Small intestine (tissue), 7 donors: ENCODE results near the gene INTS1. TPM values are rescaled to one million over a fixed set of nuclear protein-coding genes. Genes with fewer than 3 reads are reported as not detected.
A peak's percentile ranks its signal among the peaks of the same experiment; 100 is the strongest.

ENCODE experiments used
- DNase-seq, 2 donors: peaks; one replicate each; pipeline versions ENCODE4 v3.0.0 to v3.0.0-alpha.2; 2013
- FAIRE-seq: peaks from 2 replicates; lab custom pipeline; 2012; peaks lifted over from hg19 to GRCh38; lab: Jason Lieb, UNC
- H3K27ac ChIP-seq, 3 donors: one replicate each; pipeline ENCODE4 v1.5.1; 2013; ENCODE audit warnings: low read length in 2 of 3, mild to moderate bottlenecking in 2 of 3, control low read depth in 1 of 3, inconsistent platforms in 1 of 3, low read depth in 1 of 3, moderate library complexity in 1 of 3
- H3K27me3 ChIP-seq, 3 donors: one replicate each; pipeline ENCODE4 v1.6.1; 2013; ENCODE audit warnings: low read length in 3 of 3, inconsistent platforms in 1 of 3; ENCODE audit not compliant: control insufficient read depth in 3 of 3, insufficient read depth in 3 of 3
- H3K36me3 ChIP-seq, 3 donors: one replicate each; pipeline ENCODE4 v1.6.1; 2013; ENCODE audit warnings: low read length in 3 of 3, inconsistent platforms in 1 of 3, low read depth in 1 of 3, mild to moderate bottlenecking in 1 of 3, moderate library complexity in 1 of 3; ENCODE audit not compliant: control insufficient read depth in 3 of 3, insufficient read depth in 2 of 3
- H3K4me1 ChIP-seq, 3 donors: one replicate each; pipeline ENCODE4 v1.6.1; 2013; ENCODE audit warnings: low read length in 2 of 3, inconsistent platforms in 1 of 3, low read depth in 1 of 3, mild to moderate bottlenecking in 1 of 3, moderate library complexity in 1 of 3; ENCODE audit not compliant: control insufficient read depth in 3 of 3, insufficient read depth in 2 of 3
- H3K4me3 ChIP-seq, 3 donors: one replicate each; pipeline ENCODE4 v1.5.1; 2013; ENCODE audit warnings: low read length in 3 of 3, control low read depth in 1 of 3, inconsistent platforms in 1 of 3, low read depth in 1 of 3, mild to moderate bottlenecking in 1 of 3, moderate library complexity in 1 of 3
- H3K9me3 ChIP-seq, 2 donors: one replicate each; pipeline ENCODE4 v1.6.1; 2013; ENCODE audit warnings: low read depth in 1 of 2, low read length in 1 of 2; ENCODE audit not compliant: control insufficient read depth in 2 of 2, insufficient read depth in 1 of 2
- WGBS, 3 donors: extraction: QIAGEN DNeasy Blood & Tissue Kit; methylation state at CpG; one replicate each; pipeline ENCODE4 v1.1.7; 2013; 5-methylcytosine and 5-hydroxymethylcytosine counted together
- polyA plus RNA-seq, 4 donors: library from polyadenylated mRNA; stranded (reverse) in 3 of 4; unstranded in 1 of 4; fragments of 200-250 nt in 3 of 4; fragments of 120-200 nt in 1 of 4; gene quantifications; one replicate each; pipeline versions ENCODE4 v1.2.1 to v1.2.3, GENCODE V29; 2013
- donor health status: healthy with polysubstance abuse.
- donor health status: control.
- donor health status: control.
- donor health status: Bipolar disorder and iron deficiency.
- donor health status: healthy.

The INTS1 gene
- polyA plus RNA-seq, 4 donors: 48.9 to 83.2 (median 68.9) TPM

GRCh38 chr7:1544178-1544895, 40.1 kb upstream of the INTS1 start:
- Histone ChIP-seq H3K27me3 (no peaks in the 10 kb centered on the region), H3K4me1 (peaks cover 0 to 9% (median 0%) of the 10 kb centered on the region in 3 donors), H3K27ac (no peak overlapping the region), H3K36me3 (peaks cover 15 to 100% (median 17%) of the 10 kb centered on the region in 3 donors), H3K9me3 (no peaks in the 10 kb centered on the region), H3K4me3 (no peak overlapping the region)
- WGBS, 3 donors: 73 to 76% (median 75%) methylated on average over 35 to 41 of the region's 41 CpGs
- DNase-seq (no peak), FAIRE-seq (no peak)

GRCh38 chr7:1543826-1544177, 39.6 kb upstream of the INTS1 start:
- peaks cover 0 to 12% (median 0%) of the 10 kb centered on the region in 3 donors for H3K4me1 ChIP-seq
- H3K4me3 ChIP-seq: no peak overlapping the region
- FAIRE-seq: no peak
- no peaks in the 10 kb centered on the region for H3K27me3 ChIP-seq
- 58 to 76% (median 66%) methylated on average over 6 of the region's 6 CpGs for WGBS, 3 donors
- H3K36me3 ChIP-seq: peaks cover 14 to 100% (median 17%) of the 10 kb centered on the region in 3 donors
- H3K27ac ChIP-seq: no peak overlapping the region
- no peaks in the 10 kb centered on the region for H3K9me3 ChIP-seq
- DNase-seq: peak in 1 of 2 donors; percentile 39

- peaks cover 14 to 100% (median 17%) of the 10 kb centered on the region in 3 donors for H3K36me3 ChIP-seq
- H3K4me3 ChIP-seq: no peak overlapping the region
- H3K27ac ChIP-seq: no peak overlapping the region
- FAIRE-seq: no peak
- DNase-seq: no peak
- no peaks in the 10 kb centered on the region for H3K27me3 ChIP-seq
- H3K9me3 ChIP-seq: no peaks in the 10 kb centered on the region
- peaks cover 0 to 19% (median 2%) of the 10 kb centered on the region in 3 donors for H3K4me1 ChIP-seq
- 81 to 83% (median 82%) methylated on average over 36 to 38 of the region's 38 CpGs for WGBS, 3 donors
Measured at GRCh38 chr7:1542841-1543747, 38.9 kb upstream of the INTS1 start.

- no peak for DNase-seq
- no peak for FAIRE-seq
- WGBS, 3 donors: 89 to 92% (median 90%) methylated on average over 21 of the region's 21 CpGs
Measured at GRCh38 chr7:1542329-1542728, 38.1 kb upstream of the INTS1 start.

GRCh38 chr7:1541431-1542162, 37.4 kb upstream of the INTS1 start:
- Histone ChIP-seq H3K4me1 (peaks cover 4 to 33% (median 4%) of the 10 kb centered on the region in 3 donors), H3K4me3 (no peak overlapping the region), H3K9me3 (no peaks in the 10 kb centered on the region), H3K36me3 (peaks cover 10 to 95% (median 17%) of the 10 kb centered on the region in 3 donors), H3K27ac (no peak overlapping the region), H3K27me3 (no peaks in the 10 kb centered on the region)
- 86 to 88% (median 87%) methylated on average over 27 to 33 of the region's 33 CpGs for WGBS, 3 donors
- FAIRE-seq (no peak), DNase-seq (no peak)

More at GRCh38 chr7:1542329-1542728, 38.1 kb upstream of the INTS1 start:
- Histone ChIP-seq H3K4me1 (peaks cover 2 to 26% (median 4%) of the 10 kb centered on the region in 3 donors), H3K27ac (no peak overlapping the region), H3K4me3 (no peak overlapping the region), H3K9me3 (no peaks in the 10 kb centered on the region), H3K27me3 (no peaks in the 10 kb centered on the region), H3K36me3 (peaks cover 14 to 100% (median 17%) of the 10 kb centered on the region in 3 donors)

GRCh38 chr7:1540776-1541271, 36.6 kb upstream of the INTS1 start:
- peaks cover 4 to 37% (median 6%) of the 10 kb centered on the region in 3 donors for H3K4me1 ChIP-seq
- no peaks in the 10 kb centered on the region for H3K27me3 ChIP-seq
- no peak overlapping the region for H3K4me3 ChIP-seq
- peaks cover 10 to 95% (median 17%) of the 10 kb centered on the region in 3 donors for H3K36me3 ChIP-seq
- DNase-seq: no peak
- no peaks in the 10 kb centered on the region for H3K9me3 ChIP-seq
- no peak for FAIRE-seq
- H3K27ac ChIP-seq: no peak overlapping the region
- 92 to 94% (median 92%) methylated on average over 31 of the region's 31 CpGs for WGBS, 3 donors

- peaks cover 10 to 95% (median 17%) of the 10 kb centered on the region in 3 donors for H3K36me3 ChIP-seq
- DNase-seq (no peak), FAIRE-seq (no peak)
- WGBS, 3 donors: 94 to 96% (median 95%) methylated on average over 55 to 73 of the region's 73 CpGs
- H3K27ac ChIP-seq: no peak overlapping the region
- H3K4me1 ChIP-seq: peaks cover 4 to 30% (median 6%) of the 10 kb centered on the region in 3 donors
- H3K27me3 ChIP-seq: no peaks in the 10 kb centered on the region
- no peak overlapping the region for H3K4me3 ChIP-seq
- H3K9me3 ChIP-seq: no peaks in the 10 kb centered on the region
Measured at GRCh38 chr7:1539882-1540775, 35.9 kb upstream of the INTS1 start.
